GM12873 (cell line): ENCODE measurements around the gene RTKN.

Experiments
- CTCF ChIP-seq: IDR thresholded peaks from 2 replicates; pipeline ENCODE4 v1.5.1; 2012; ENCODE audit warnings: low read depth, mild to moderate bottlenecking, moderate library complexity, low read length, control low read depth; ENCODE audit not compliant: insufficient read depth; ENCODE audit errors: missing control alignments

RTKN gene

DNA sequence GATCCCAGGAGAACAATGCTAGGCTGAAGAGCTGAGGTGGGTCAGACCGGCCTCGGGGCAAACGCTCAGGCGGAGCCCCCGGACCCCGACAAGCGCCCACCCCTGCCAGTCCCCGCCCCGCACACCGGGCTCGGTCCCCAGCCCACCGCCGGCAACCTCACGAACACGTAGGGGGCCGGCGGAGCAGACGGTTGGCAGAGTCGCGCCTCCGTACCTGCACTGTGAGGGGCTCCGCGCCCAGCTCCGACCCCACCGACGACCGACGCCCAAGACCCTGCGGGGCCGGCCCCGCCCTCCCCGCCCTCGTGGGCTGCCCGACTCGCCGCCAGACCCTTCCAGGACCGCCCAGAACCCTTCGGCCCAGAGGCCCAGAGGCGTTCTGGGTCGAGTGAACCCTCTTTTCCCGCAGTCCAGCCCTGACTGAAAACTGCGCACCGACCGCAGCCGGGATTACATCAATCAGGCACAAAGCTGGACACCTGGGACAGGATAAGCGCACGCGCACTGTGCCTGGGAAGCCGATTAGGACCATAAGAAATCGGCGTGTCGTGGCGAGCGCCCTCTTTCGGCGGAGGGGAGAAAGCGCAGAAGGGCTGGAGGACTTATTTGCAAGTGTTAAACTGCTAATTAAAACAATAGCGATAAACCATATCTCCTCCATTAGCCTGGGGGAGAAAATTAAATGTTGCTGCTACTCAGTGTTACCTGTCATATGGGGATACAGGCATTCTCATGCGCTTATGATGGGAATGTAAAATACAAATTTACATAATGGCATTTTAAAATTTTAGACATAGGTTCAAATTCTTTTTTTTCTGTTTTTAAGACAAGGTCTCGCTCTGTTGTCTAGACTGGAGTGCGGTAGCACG is 49.9 kb downstream of the RTKN start:
- peak; percentile 98 for TF ChIP-seq CTCF

- TF ChIP-seq CTCF, result no peak
These were observed 50.5 kb downstream of the RTKN start for GRCh38 chr2:74391209-74391579.

DNA sequence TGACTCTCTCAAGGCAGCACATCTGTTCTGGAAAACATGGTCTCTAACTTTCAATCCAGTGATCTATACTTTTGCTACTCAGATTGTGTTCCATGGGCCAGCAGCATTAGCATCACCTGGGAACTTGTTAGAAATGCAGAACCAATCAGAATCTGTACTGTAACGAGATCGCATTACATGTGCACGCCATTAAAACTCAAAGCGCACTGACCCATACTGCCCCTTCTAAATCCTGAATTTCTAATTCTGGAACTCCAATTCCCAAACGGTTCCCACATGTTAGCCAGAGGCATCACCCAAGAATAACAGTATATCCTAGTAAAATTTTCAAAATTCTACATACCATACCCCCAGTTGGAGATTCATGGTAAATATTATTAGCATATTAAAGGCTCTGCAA is 51.1 kb downstream of the RTKN start:
- TF ChIP-seq CTCF, result no peak

DNA sequence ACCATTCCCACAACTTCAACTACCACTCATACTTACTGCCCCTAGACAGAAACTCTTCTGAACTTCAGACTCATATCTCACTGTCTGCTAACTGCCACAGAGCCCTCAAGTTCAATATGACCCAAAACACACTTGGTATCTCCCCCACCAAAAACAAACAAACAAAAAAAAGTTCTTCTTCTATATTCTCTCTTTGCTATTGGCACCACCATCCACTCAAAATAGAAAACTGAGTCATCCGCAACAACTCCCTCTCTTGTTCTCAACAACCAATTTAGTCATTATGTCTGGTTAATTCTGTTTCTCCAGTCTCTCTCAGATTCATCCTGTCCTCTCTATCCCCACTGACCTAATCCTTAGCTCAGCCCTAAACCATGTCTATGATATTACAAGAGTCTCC is 54.4 kb downstream of the RTKN start:
- TF ChIP-seq CTCF, result no peak

DNA sequence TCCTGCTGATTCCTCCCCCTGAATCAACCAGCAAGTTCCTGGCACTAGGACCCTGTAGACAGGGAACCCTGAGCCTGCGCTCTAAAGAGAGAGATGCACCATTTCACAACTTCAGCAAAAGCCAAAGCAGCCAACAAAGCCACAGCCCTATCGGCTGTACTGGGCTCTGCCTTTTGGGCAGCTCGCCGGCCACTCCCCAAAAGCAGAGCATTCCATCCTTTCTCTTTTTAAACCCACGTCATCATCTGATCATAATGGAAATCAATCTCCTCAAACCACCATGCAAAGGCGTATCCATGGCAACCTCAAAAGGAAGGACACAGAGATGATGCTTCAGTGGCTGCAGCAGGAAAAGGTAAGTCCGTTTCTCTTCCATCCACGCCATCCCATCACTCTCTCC is 56.3 kb downstream of the RTKN start:
- no peak for TF ChIP-seq CTCF

- TF ChIP-seq CTCF, result no peak
These were observed 57.7 kb downstream of the RTKN start for GRCh38 chr2:74384051-74384450.

DNA sequence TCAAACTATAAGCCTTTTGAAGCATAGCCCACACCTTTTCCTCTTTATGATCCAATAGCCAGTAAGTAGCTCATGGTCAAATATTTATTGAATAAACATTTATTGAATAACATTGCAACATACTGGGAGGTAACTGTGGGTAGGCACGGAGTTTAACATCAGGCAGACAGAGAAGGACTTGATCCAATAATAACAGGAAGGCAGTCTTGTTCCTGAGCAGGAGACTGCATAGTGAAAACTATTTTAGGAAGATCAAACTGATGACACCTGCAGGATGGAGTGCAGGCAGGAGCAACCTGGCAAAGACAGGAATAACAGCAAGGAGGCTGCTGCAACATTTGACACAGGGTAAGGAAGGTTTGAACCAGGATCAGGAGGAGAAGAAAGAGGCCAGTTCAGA is 58.5 kb downstream of the RTKN start:
- TF ChIP-seq CTCF, result no peak

DNA sequence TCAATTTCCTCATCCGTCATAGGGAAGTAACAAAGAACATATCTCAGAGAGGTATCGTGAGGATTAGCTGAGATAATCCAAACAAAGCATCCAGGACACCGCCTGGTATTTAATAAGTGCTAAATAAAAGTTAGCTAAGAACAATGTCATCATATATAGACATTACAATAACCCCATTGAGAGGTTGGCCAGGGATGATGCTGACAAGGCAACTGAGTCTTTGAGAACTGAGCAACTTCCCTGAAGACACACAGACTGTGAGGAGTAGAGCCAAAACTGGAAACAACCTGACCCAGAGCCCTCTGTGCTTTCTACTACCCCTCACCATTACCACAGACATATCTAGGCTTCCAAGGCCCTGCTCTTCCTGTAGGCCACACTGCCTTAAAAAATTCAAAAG is 60.0 kb downstream of the RTKN start:
- TF ChIP-seq CTCF, result no peak
